Astrocyte (in vitro differentiated cells and primary cell): ENCODE data around the gene DPP7. TPM values are rescaled to one million over a fixed set of nuclear protein-coding genes. Genes with fewer than 3 reads are reported as not detected.

Experiments
- DNase-seq: peaks from one replicate; pipeline ENCODE4 v3.0.0-alpha.2; 2010; ENCODE audit warnings: low read depth
- FAIRE-seq: peaks from 2 replicates; lab custom pipeline; 2011; peaks lifted over from hg19 to GRCh38; lab: Jason Lieb, UNC
- H2AFZ ChIP-seq: 2 replicates; pipeline ENCODE4 v1.6.0; 2012; ENCODE audit warnings: low read depth, low read length, inconsistent platforms
- H3K27ac ChIP-seq: 2 replicates; pipeline ENCODE4 v1.5.1; 2011; ENCODE audit warnings: low read depth, low read length, inconsistent platforms
- H3K27me3 ChIP-seq: 2 replicates; pipeline ENCODE4 v1.6.0; 2011; ENCODE audit warnings: low read length, inconsistent platforms; ENCODE audit not compliant: insufficient read depth
- H3K36me3 ChIP-seq: 2 replicates; pipeline ENCODE4 v1.5.1; 2011; ENCODE audit warnings: low read length, inconsistent platforms; ENCODE audit not compliant: insufficient read depth
- H3K4me1 ChIP-seq: 2 replicates; pipeline ENCODE4 v1.5.1; 2011; ENCODE audit warnings: low read length, inconsistent platforms; ENCODE audit not compliant: insufficient read depth
- H3K4me2 ChIP-seq: 2 replicates; pipeline ENCODE4 v1.6.0; 2012; ENCODE audit warnings: low read length, inconsistent platforms
- H3K4me3 ChIP-seq: 2 replicates; pipeline ENCODE4 v1.5.1; 2011; ENCODE audit warnings: low read depth, mild to moderate bottlenecking, low read length, inconsistent platforms; ENCODE audit not compliant: insufficient read depth
- H3K79me2 ChIP-seq: 2 replicates; pipeline ENCODE4 v1.6.0; 2012; ENCODE audit warnings: mild to moderate bottlenecking, low read length, inconsistent platforms; ENCODE audit not compliant: insufficient read depth
- H3K9ac ChIP-seq: 2 replicates; pipeline ENCODE4 v1.6.0; 2012; ENCODE audit warnings: mild to moderate bottlenecking, low read length, inconsistent platforms
- H3K9me3 ChIP-seq: 2 replicates; pipeline ENCODE4 v1.5.1; 2012; ENCODE audit warnings: low read depth, mild to moderate bottlenecking, low read length, inconsistent platforms; ENCODE audit not compliant: insufficient read depth
- H4K20me1 ChIP-seq: 2 replicates; pipeline ENCODE4 v1.6.0; 2012; ENCODE audit warnings: low read length, inconsistent platforms; ENCODE audit not compliant: insufficient read depth
- H3K27ac Mint-ChIP-seq: one replicate; pipeline ENCODE4 v1.8.0; 2021; ENCODE audit warnings: mild to moderate bottlenecking, mixed read lengths; ENCODE audit not compliant: unreplicated experiment
- H3K27me3 Mint-ChIP-seq: one replicate; pipeline ENCODE4 v1.8.0; 2021; ENCODE audit warnings: low read depth, mixed read lengths; ENCODE audit not compliant: unreplicated experiment
- H3K36me3 Mint-ChIP-seq: one replicate; pipeline ENCODE4 v1.8.0; 2021; ENCODE audit warnings: low read depth, mixed read lengths; ENCODE audit not compliant: unreplicated experiment
- H3K4me1 Mint-ChIP-seq: one replicate; pipeline ENCODE4 v1.8.0; 2021; ENCODE audit warnings: low read depth, mixed read lengths; ENCODE audit not compliant: unreplicated experiment
- H3K4me3 Mint-ChIP-seq: one replicate; pipeline ENCODE4 v1.8.0; 2021; ENCODE audit warnings: mild to moderate bottlenecking, moderate library complexity, mixed read lengths; ENCODE audit not compliant: unreplicated experiment
- H3K9me3 Mint-ChIP-seq: one replicate; pipeline ENCODE4 v1.8.0; 2021; ENCODE audit warnings: mild to moderate bottlenecking, mixed read lengths; ENCODE audit not compliant: unreplicated experiment
- EZH2 ChIP-seq: IDR thresholded peaks from 2 replicates; pipeline ENCODE4 v1.6.1; 2012; ENCODE audit warnings: mild to moderate bottlenecking, low read length, inconsistent platforms; ENCODE audit not compliant: insufficient read depth
- total RNA-seq: library from RNA; stranded (reverse); gene quantifications from 2 replicates; pipeline ENCODE4 v1.2.1, GENCODE V29; 2021
- TF ChIP-seq, protein P1 (sequence below): IDR thresholded peaks from 2 replicates; pipeline ENCODE4 v1.5.1; 2011; ENCODE audit warnings: low read depth, mild to moderate bottlenecking, inconsistent platforms, low read length, moderate library complexity; ENCODE audit not compliant: insufficient read depth

DPP7 gene
- total RNA-seq, 1 donor from 2014 or later = 53.8 TPM

GRCh38 chr9:137073992-137074399 is 40.5 kb downstream of the DPP7 start:
- Histone ChIP-seq H3K27me3 (no peaks in the 10 kb centered on the region), H4K20me1 (peaks cover 8% of the 10 kb centered on the region), H3K4me1 (peaks cover 16% of the 10 kb centered on the region), H3K9ac (no peak overlapping the region), H2AFZ (no peak overlapping the region), H3K27ac (no peak overlapping the region), H3K36me3 (no peaks in the 10 kb centered on the region), H3K9me3 (no peaks in the 10 kb centered on the region), H3K4me2 (no peak overlapping the region), H3K79me2 (peaks cover 8% of the 10 kb centered on the region), H3K4me3 (no peak overlapping the region)
- TF ChIP-seq, protein P1, sequence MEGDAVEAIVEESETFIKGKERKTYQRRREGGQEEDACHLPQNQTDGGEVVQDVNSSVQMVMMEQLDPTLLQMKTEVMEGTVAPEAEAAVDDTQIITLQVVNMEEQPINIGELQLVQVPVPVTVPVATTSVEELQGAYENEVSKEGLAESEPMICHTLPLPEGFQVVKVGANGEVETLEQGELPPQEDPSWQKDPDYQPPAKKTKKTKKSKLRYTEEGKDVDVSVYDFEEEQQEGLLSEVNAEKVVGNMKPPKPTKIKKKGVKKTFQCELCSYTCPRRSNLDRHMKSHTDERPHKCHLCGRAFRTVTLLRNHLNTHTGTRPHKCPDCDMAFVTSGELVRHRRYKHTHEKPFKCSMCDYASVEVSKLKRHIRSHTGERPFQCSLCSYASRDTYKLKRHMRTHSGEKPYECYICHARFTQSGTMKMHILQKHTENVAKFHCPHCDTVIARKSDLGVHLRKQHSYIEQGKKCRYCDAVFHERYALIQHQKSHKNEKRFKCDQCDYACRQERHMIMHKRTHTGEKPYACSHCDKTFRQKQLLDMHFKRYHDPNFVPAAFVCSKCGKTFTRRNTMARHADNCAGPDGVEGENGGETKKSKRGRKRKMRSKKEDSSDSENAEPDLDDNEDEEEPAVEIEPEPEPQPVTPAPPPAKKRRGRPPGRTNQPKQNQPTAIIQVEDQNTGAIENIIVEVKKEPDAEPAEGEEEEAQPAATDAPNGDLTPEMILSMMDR = no peak
- no peak for TF ChIP-seq EZH2
- H3K27me3 Mint-ChIP-seq = peaks cover 28% of the 10 kb centered on the region
- H3K36me3 Mint-ChIP-seq = peaks cover 3% of the 10 kb centered on the region
- DNase-seq (no peak), FAIRE-seq (no peak)
- H3K27ac Mint-ChIP-seq = no peak overlapping the region
- H3K4me3 Mint-ChIP-seq = peak overlapping the region; percentile 14
- H3K4me1 Mint-ChIP-seq = no peaks in the 10 kb centered on the region
- H3K9me3 Mint-ChIP-seq = no peaks in the 10 kb centered on the region

DNA sequence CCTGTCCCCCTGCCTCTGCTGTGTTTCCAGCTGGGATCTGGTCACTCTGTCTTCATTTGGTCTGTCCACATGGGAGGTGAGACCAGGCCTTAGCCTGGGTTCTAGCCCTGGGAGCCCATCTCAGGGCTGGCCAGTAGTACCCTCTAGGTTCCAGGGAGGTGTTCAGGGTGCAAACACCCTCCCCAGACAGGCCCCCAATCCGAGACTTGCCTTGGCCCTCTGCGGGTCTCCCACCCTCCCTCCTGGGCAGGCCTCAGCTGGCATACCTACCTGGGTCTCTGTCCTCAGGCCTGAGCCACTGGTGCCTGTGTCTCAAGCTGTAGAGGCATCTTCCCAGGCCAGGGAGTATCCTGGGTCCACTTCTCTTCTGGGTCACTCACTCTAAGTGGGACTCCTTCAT is 43.3 kb downstream of the DPP7 start:
- Histone ChIP-seq H3K27ac (no peak overlapping the region), H3K9me3 (no peaks in the 10 kb centered on the region), H3K27me3 (no peaks in the 10 kb centered on the region), H3K4me3 (no peak overlapping the region), H4K20me1 (peaks cover 14% of the 10 kb centered on the region), H3K4me1 (peaks cover 9% of the 10 kb centered on the region), H2AFZ (peak overlapping the region; percentile 75), H3K4me2 (peak overlapping the region; percentile 86), H3K9ac (peak overlapping the region; percentile 27), H3K36me3 (no peaks in the 10 kb centered on the region), H3K79me2 (no peaks in the 10 kb centered on the region)
- Mint-ChIP-seq H3K9me3 (no peaks in the 10 kb centered on the region), H3K27ac (no peak overlapping the region), H3K4me3 (peak overlapping the region; percentile 71), H3K27me3 (peaks cover 29% of the 10 kb centered on the region), H3K4me1 (no peaks in the 10 kb centered on the region), H3K36me3 (peaks cover 3% of the 10 kb centered on the region)
- DNase-seq = no peak
- no peak for FAIRE-seq
- TF ChIP-seq, protein P1 = no peak
- no peak for TF ChIP-seq EZH2

GRCh38 chr9:137070906-137071275 is 43.6 kb downstream of the DPP7 start:
- Histone ChIP-seq H3K4me2 (peak overlapping the region; percentile 86), H4K20me1 (peaks cover 14% of the 10 kb centered on the region), H3K4me3 (peak overlapping the region; percentile 61), H3K36me3 (no peaks in the 10 kb centered on the region), H3K4me1 (peaks cover 9% of the 10 kb centered on the region), H3K9ac (peak overlapping the region; percentile 27), H3K27ac (no peak overlapping the region), H3K9me3 (no peaks in the 10 kb centered on the region), H3K27me3 (no peaks in the 10 kb centered on the region), H3K79me2 (no peaks in the 10 kb centered on the region), H2AFZ (peak overlapping the region; percentile 75)
- FAIRE-seq = no peak
- H3K4me1 Mint-ChIP-seq = no peaks in the 10 kb centered on the region
- H3K4me3 Mint-ChIP-seq = peak overlapping the region; percentile 71
- H3K9me3 Mint-ChIP-seq = no peaks in the 10 kb centered on the region
- peaks cover 3% of the 10 kb centered on the region for H3K36me3 Mint-ChIP-seq
- peaks cover 26% of the 10 kb centered on the region for H3K27me3 Mint-ChIP-seq
- TF ChIP-seq, protein P1 = no peak
- no peak for TF ChIP-seq EZH2
- no peak for DNase-seq
- H3K27ac Mint-ChIP-seq = no peak overlapping the region
